Activated CD4-positive, alpha-beta T cell treated with anti-CD3 and anti-CD28 coated beads, Interleukin-2, Interleukin-4, amounts not matched to agents 100 ng/mL and 50 ng/mL, durations not matched to agents 16 hours and 8 hours (primary cell): ENCODE data around the gene ZNF222.

ENCODE experiments used
- DNase-seq: peaks from one replicate; pipeline ENCODE4 v3.0.0-alpha.2; 2020; ENCODE audit warnings: low spot score

ZNF222 gene

GRCh38 chr19:44055870-44056269, 30.7 kb downstream of the ZNF222 start:
- DNase-seq, result no peak

- no peak for DNase-seq
Observed at GRCh38 chr19:44059229-44059628, 34.0 kb downstream of the ZNF222 start.

- no peak for DNase-seq
Observed at GRCh38 chr19:44061038-44061437, 35.9 kb downstream of the ZNF222 start.

- no peak for DNase-seq
Observed at GRCh38 chr19:44066305-44066704, 41.1 kb downstream of the ZNF222 start.

GRCh38 chr19:44069415-44069814, 44.2 kb downstream of the ZNF222 start:
- no peak for DNase-seq

- DNase-seq, result peak; percentile 81
Observed at GRCh38 chr19:44071824-44072542, 46.8 kb downstream of the ZNF222 start, which contains the start of gene ZNF284. ZNF284 (plus strand) TSS chr19:44072159; CDS start chr19:44076390, 4,231 bp downstream.

- no peak for DNase-seq
Observed at GRCh38 chr19:44072543-44073401, 47.6 kb downstream of the ZNF222 start.

GRCh38 chr19:44076325-44076724, 51.1 kb downstream of the ZNF222 start:
- no peak for DNase-seq
